ENCODE data around the gene PLBD1.

The PLBD1 gene

GRCh38 chr12:14482886-14483285 is 84.8 kb downstream of the PLBD1 start:
- no peak for DNase-seq

- DNase-seq = no peak
Measured at GRCh38 chr12:14482361-14482760, 85.3 kb downstream of the PLBD1 start.

GRCh38 chr12:14481201-14481600 is 86.5 kb downstream of the PLBD1 start:
- no peak for DNase-seq

GRCh38 chr12:14479004-14479403 is 88.7 kb downstream of the PLBD1 start:
- no peak for DNase-seq

GRCh38 chr12:14473707-14474287 is 93.9 kb downstream of the PLBD1 start:
- DNase-seq = peak; percentile 5

- DNase-seq = no peak
Measured at GRCh38 chr12:14471497-14471896, 96.2 kb downstream of the PLBD1 start.

GRCh38 chr12:14460212-14460841 is 107.4 kb downstream of the PLBD1 start:
- no peak for DNase-seq

- peak; percentile 47 for DNase-seq
Measured at GRCh38 chr12:14454098-14454907, 113.4 kb downstream of the PLBD1 start.
